Mammary epithelial cell (primary cell): ENCODE measurements around the gene KIF7.

Experiments used
- CTCF ChIP-seq, 2 donors: IDR thresholded peaks in 1 of 2; conservative IDR thresholded peaks in 1 of 2; 2 replicates each; pipeline ENCODE4 v1.5.1; 2011 to 2012; ENCODE audit warnings: inconsistent platforms in 2 of 2, low read length in 2 of 2, mild to moderate bottlenecking in 2 of 2, control low read depth in 1 of 2, low read depth in 1 of 2; ENCODE audit not compliant: insufficient read depth in 1 of 2; ENCODE audit errors: extremely low read depth in 1 of 2
- EZH2 ChIP-seq: IDR thresholded peaks from 2 replicates; pipeline ENCODE4 v1.6.1; 2012; ENCODE audit warnings: low read length, inconsistent platforms, borderline replicate concordance

GRCh38 chr15:89659295-89659694 lies 4.0 kb upstream of the KIF7 start:
- TF ChIP-seq EZH2 (no peak), CTCF (conservative IDR thresholded peaks at IDR 0.05 in 1 of 2, IDR thresholded peaks at IDR 0.05 in 1 of 2; ENCODE audit: extremely low read depth in 1 of 2, insufficient read depth in 1 of 2, low read depth in 1 of 2, low read length in 2 of 2) (no peak)
